Activated CD4-positive, CD25-positive, alpha-beta regulatory T cell treated with anti-CD3 and anti-CD28 coated beads, Interleukin-2, amount 50 U/mL, for 72 hours (primary cell): ENCODE measurements around the gene CACNA2D1.
"Not testable (repeated sequence)": the region's sequence is repeated elsewhere in the genome, so short reads cannot be mapped to it uniquely, and the experiment has no call there.

Experiments used
- DNase-seq: peaks from one replicate; pipeline ENCODE4 v3.0.0; 2021

The CACNA2D1 gene

GRCh38 chr7:82389876-82390275 is 53.7 kb downstream of the CACNA2D1 start:
- no peak for DNase-seq

- no peak for DNase-seq
These were observed 55.4 kb downstream of the CACNA2D1 start for GRCh38 chr7:82388138-82388537.

- DNase-seq = not testable (repeated sequence)
These were observed 57.0 kb downstream of the CACNA2D1 start for GRCh38 chr7:82386571-82386970.

- DNase-seq = no peak
These were observed 58.8 kb downstream of the CACNA2D1 start for GRCh38 chr7:82384779-82385178.

GRCh38 chr7:82384051-82384464 is 59.5 kb downstream of the CACNA2D1 start:
- no peak for DNase-seq

GRCh38 chr7:82382276-82382675 is 61.3 kb downstream of the CACNA2D1 start:
- no peak for DNase-seq

- no peak for DNase-seq
These were observed 66.8 kb downstream of the CACNA2D1 start for GRCh38 chr7:82376739-82377138.

GRCh38 chr7:82375713-82376112 is 67.9 kb downstream of the CACNA2D1 start:
- DNase-seq = no peak

GRCh38 chr7:82375129-82375528 is 68.4 kb downstream of the CACNA2D1 start:
- no peak for DNase-seq

- no peak for DNase-seq
These were observed 69.5 kb downstream of the CACNA2D1 start for GRCh38 chr7:82373926-82374635.

GRCh38 chr7:82364671-82365070 is 78.9 kb downstream of the CACNA2D1 start:
- DNase-seq = no peak

GRCh38 chr7:82364048-82364447 is 79.5 kb downstream of the CACNA2D1 start:
- DNase-seq = no peak

- DNase-seq = no peak
These were observed 81.4 kb downstream of the CACNA2D1 start for GRCh38 chr7:82362129-82362706.

- no peak for DNase-seq
These were observed 82.8 kb downstream of the CACNA2D1 start for GRCh38 chr7:82360591-82361368.

- no peak for DNase-seq
These were observed 84.2 kb downstream of the CACNA2D1 start for GRCh38 chr7:82359426-82359825.

- no peak for DNase-seq
These were observed 84.7 kb downstream of the CACNA2D1 start for GRCh38 chr7:82358923-82359322.

- DNase-seq = no peak
These were observed 85.5 kb downstream of the CACNA2D1 start for GRCh38 chr7:82358009-82358578.

- DNase-seq = no peak
These were observed 95.3 kb downstream of the CACNA2D1 start for GRCh38 chr7:82348251-82348650.

GRCh38 chr7:82347808-82348207 is 95.8 kb downstream of the CACNA2D1 start:
- DNase-seq = no peak

- no peak for DNase-seq
These were observed 97.7 kb downstream of the CACNA2D1 start for GRCh38 chr7:82345886-82346285.

GRCh38 chr7:82343716-82344115 is 99.9 kb downstream of the CACNA2D1 start:
- no peak for DNase-seq

- DNase-seq = no peak
These were observed 103.6 kb downstream of the CACNA2D1 start for GRCh38 chr7:82339958-82340357.

GRCh38 chr7:82335927-82336326 is 107.7 kb downstream of the CACNA2D1 start:
- no peak for DNase-seq

GRCh38 chr7:82335001-82335400 is 108.6 kb downstream of the CACNA2D1 start:
- DNase-seq = no peak
